ENCODE data around the gene MEF2B.

Gene MEF2B

GRCh38 chr19:19170053-19170872, at the start of gene MEF2B:
Gene MEF2B, minus strand, starts transcription at chr19:19170263. Its CDS starts 19,528 bp downstream, at chr19:19150735.
- H3K4me3 ChIP-seq (ENCODE audit: low read length), result no peak within 1 kb of the TSS
- TF ChIP-seq CTCF (IDR thresholded peaks at IDR 0.05; ENCODE audit: insufficient read depth, low read depth, low read length, missing control alignments), result no peak
- peak; percentile 79 for DNase-seq (ENCODE audit: low read depth)

GRCh38 chr19:19218911-19219310, 48.8 kb upstream of the MEF2B start:
- no peak for DNase-seq (ENCODE audit: low read depth)
- no peak for TF ChIP-seq CTCF (IDR thresholded peaks at IDR 0.05; ENCODE audit: insufficient read depth, low read depth, low read length, missing control alignments)
- no peak overlapping the region for H3K4me3 ChIP-seq (ENCODE audit: low read length)

GRCh38 chr19:19217099-19217498, 47.0 kb upstream of the MEF2B start:
- DNase-seq (ENCODE audit: low read depth), result no peak
- no peak overlapping the region for H3K4me3 ChIP-seq (ENCODE audit: low read length)
- no peak for TF ChIP-seq CTCF (IDR thresholded peaks at IDR 0.05; ENCODE audit: insufficient read depth, low read depth, low read length, missing control alignments)

- no peak for TF ChIP-seq CTCF (IDR thresholded peaks at IDR 0.05; ENCODE audit: insufficient read depth, low read depth, low read length, missing control alignments)
- no peak for DNase-seq (ENCODE audit: low read depth)
- no peak overlapping the region for H3K4me3 ChIP-seq (ENCODE audit: low read length)
These were observed 45.7 kb upstream of the MEF2B start for GRCh38 chr19:19215792-19216191.

- H3K4me3 ChIP-seq (ENCODE audit: low read length), result no peak overlapping the region
- TF ChIP-seq CTCF (IDR thresholded peaks at IDR 0.05; ENCODE audit: insufficient read depth, low read depth, low read length, missing control alignments), result no peak
- DNase-seq (ENCODE audit: low read depth), result peak; percentile 48
These were observed 44.8 kb upstream of the MEF2B start for GRCh38 chr19:19214892-19215291.

- no peak for DNase-seq (ENCODE audit: low read depth)
- no peak overlapping the region for H3K4me3 ChIP-seq (ENCODE audit: low read length)
- TF ChIP-seq CTCF (IDR thresholded peaks at IDR 0.05; ENCODE audit: insufficient read depth, low read depth, low read length, missing control alignments), result no peak
These were observed 44.1 kb upstream of the MEF2B start for GRCh38 chr19:19214159-19214490.

All from epithelial cell of esophagus (primary cell).